Measurements from ENCODE around the gene CDH4. TPM values are rescaled to one million over a fixed set of nuclear protein-coding genes. Genes with fewer than 3 reads are reported as not detected.

Gene CDH4
- polyA plus RNA-seq, 1 donor (not counting 4 experiments of a cell fraction or from before 2014, with no cell fraction given): 2.2 TPM

DNA sequence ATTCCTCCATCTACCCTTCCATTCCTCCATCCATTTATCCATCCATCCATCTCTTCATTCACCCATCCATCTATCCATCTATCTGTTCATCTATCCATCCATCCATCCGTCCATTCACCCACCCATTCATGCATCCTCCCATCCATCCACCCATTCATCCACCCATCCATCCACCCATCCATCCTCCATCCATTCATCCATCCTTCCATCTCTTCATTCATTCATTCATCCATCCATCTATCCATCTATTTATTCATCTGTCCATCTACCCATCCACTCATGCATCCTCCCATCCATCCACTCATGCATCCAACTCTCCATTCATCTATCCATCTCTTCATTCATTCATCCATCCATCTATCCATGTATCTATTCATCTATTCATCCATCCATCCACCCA is 380.9 kb downstream of the CDH4 start:
- H3K4me2 ChIP-seq (ENCODE audit: control insufficient read depth, extremely low read depth, insufficient read depth, low read depth, low read length): no peak overlapping the region
- H4K20me1 ChIP-seq (ENCODE audit: control insufficient read depth, extremely low read depth, insufficient read depth, low read length): peaks cover 15% of the 10 kb centered on the region
- H3K9ac ChIP-seq (ENCODE audit: control insufficient read depth, extremely low read depth, insufficient read depth, low read length): no peak overlapping the region
- peaks cover 20% of the 10 kb centered on the region for H3K4me1 ChIP-seq (ENCODE audit: control insufficient read depth, extremely low read depth, insufficient read depth, low read length)
- dilution Hi-C loops (cut with MboI; ENCODE audit: extremely low pct_ligation_motif_present, low sequenced_read_pairs): no loop called here
- H3K27ac ChIP-seq (ENCODE audit: control insufficient read depth, insufficient read depth, low read length): no peak overlapping the region
- DNase-seq (ENCODE audit: low read depth, low spot score): no peak
- H2AFZ ChIP-seq (ENCODE audit: control insufficient read depth, low read length): no peak overlapping the region
- TF ChIP-seq, protein P1, sequence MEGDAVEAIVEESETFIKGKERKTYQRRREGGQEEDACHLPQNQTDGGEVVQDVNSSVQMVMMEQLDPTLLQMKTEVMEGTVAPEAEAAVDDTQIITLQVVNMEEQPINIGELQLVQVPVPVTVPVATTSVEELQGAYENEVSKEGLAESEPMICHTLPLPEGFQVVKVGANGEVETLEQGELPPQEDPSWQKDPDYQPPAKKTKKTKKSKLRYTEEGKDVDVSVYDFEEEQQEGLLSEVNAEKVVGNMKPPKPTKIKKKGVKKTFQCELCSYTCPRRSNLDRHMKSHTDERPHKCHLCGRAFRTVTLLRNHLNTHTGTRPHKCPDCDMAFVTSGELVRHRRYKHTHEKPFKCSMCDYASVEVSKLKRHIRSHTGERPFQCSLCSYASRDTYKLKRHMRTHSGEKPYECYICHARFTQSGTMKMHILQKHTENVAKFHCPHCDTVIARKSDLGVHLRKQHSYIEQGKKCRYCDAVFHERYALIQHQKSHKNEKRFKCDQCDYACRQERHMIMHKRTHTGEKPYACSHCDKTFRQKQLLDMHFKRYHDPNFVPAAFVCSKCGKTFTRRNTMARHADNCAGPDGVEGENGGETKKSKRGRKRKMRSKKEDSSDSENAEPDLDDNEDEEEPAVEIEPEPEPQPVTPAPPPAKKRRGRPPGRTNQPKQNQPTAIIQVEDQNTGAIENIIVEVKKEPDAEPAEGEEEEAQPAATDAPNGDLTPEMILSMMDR (optimal IDR thresholded peaks at IDR 0.05 in 1 of 3, IDR thresholded peaks at IDR 0.05 in 1 of 3, conservative IDR thresholded peaks at IDR 0.05 in 1 of 3; ENCODE audit: extremely low read depth in 1 of 3, insufficient read depth in 2 of 3, low read length in 3 of 3): no peak
- TF ChIP-seq EZH2 (IDR thresholded peaks at IDR 0.05; ENCODE audit: low read length): no peak
- no peaks in the 10 kb centered on the region for H3K9me1 ChIP-seq (ENCODE audit: control insufficient read depth, extremely low read depth, insufficient read depth, low read length)
- H3K9me3 ChIP-seq (ENCODE audit: control insufficient read depth, low read depth, low read length): no peaks in the 10 kb centered on the region
- no peaks in the 10 kb centered on the region for H3K79me2 ChIP-seq (ENCODE audit: control insufficient read depth, insufficient read depth, low read length)
- no peaks in the 10 kb centered on the region for H3K36me3 ChIP-seq (ENCODE audit: control insufficient read depth in 2 of 2, extremely low read depth in 1 of 2, insufficient read depth in 2 of 2, low read length in 2 of 2)
- peaks cover 15% of the 10 kb centered on the region for H3K27me3 ChIP-seq (ENCODE audit: control insufficient read depth, extremely low read depth, insufficient read depth, low read length)
- FAIRE-seq: no peak
- no peak overlapping the region for H3K4me3 ChIP-seq (ENCODE audit: control insufficient read depth in 2 of 3, extremely low read depth in 1 of 3, insufficient read depth in 2 of 3, low read depth in 1 of 3, low read length in 3 of 3)

DNA sequence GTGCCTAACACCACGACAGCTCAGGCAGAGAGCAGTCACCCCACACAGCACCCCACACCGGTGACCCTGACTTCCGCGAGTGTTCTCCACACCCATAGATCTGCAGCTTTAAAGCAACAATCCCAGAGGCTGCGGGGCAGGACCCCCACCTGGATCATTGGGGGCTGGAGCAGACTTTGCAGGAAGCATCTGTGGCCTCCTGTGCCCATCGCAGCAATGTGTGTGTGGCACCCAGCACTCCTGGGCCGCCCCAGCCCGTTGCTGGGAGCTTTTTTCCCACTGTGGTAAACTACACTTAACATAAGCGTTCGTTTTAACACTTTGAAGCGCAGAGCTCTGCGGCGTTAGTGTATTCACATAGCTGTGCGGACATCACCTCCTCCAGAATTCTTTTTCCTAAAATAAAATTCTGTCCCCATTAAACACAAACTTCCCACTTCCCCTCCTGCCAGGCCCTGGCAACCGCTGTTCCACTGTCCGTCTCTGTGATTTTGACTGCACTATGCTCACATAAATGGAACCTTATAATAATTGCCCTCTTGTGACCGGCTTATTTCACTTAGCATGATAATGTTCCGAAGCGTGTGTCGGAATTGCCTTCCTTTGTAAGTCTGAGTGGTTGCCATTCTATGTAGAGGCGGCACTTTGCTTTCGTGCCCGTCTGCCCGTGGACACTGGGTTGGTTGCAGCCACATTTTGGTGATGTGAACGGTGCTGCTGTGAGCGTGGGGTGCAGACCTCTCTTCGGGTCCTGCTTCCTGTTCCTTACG is 382.5 kb downstream of the CDH4 start:
- H3K4me3 ChIP-seq (ENCODE audit: control insufficient read depth in 2 of 3, extremely low read depth in 1 of 3, insufficient read depth in 2 of 3, low read depth in 1 of 3, low read length in 3 of 3): no peak overlapping the region
- no peaks in the 10 kb centered on the region for H3K36me3 ChIP-seq (ENCODE audit: control insufficient read depth in 2 of 2, extremely low read depth in 1 of 2, insufficient read depth in 2 of 2, low read length in 2 of 2)
- no peak for TF ChIP-seq EZH2 (IDR thresholded peaks at IDR 0.05; ENCODE audit: low read length)
- TF ChIP-seq, protein P1 (optimal IDR thresholded peaks at IDR 0.05 in 1 of 3, IDR thresholded peaks at IDR 0.05 in 1 of 3, conservative IDR thresholded peaks at IDR 0.05 in 1 of 3; ENCODE audit: extremely low read depth in 1 of 3, insufficient read depth in 2 of 3, low read length in 3 of 3): no peak
- dilution Hi-C loops (cut with MboI; ENCODE audit: extremely low pct_ligation_motif_present, low sequenced_read_pairs): no loop called here
- H3K27ac ChIP-seq (ENCODE audit: control insufficient read depth, insufficient read depth, low read length): no peak overlapping the region
- peaks cover 12% of the 10 kb centered on the region for H4K20me1 ChIP-seq (ENCODE audit: control insufficient read depth, extremely low read depth, insufficient read depth, low read length)
- no peaks in the 10 kb centered on the region for H3K79me2 ChIP-seq (ENCODE audit: control insufficient read depth, insufficient read depth, low read length)
- peaks cover 14% of the 10 kb centered on the region for H3K4me1 ChIP-seq (ENCODE audit: control insufficient read depth, extremely low read depth, insufficient read depth, low read length)
- H2AFZ ChIP-seq (ENCODE audit: control insufficient read depth, low read length): no peak overlapping the region
- H3K27me3 ChIP-seq (ENCODE audit: control insufficient read depth, extremely low read depth, insufficient read depth, low read length): peaks cover 13% of the 10 kb centered on the region
- H3K9me3 ChIP-seq (ENCODE audit: control insufficient read depth, low read depth, low read length): no peaks in the 10 kb centered on the region
- no peaks in the 10 kb centered on the region for H3K9me1 ChIP-seq (ENCODE audit: control insufficient read depth, extremely low read depth, insufficient read depth, low read length)
- H3K4me2 ChIP-seq (ENCODE audit: control insufficient read depth, extremely low read depth, insufficient read depth, low read depth, low read length): no peak overlapping the region
- H3K9ac ChIP-seq (ENCODE audit: control insufficient read depth, extremely low read depth, insufficient read depth, low read length): no peak overlapping the region
- no peak for DNase-seq (ENCODE audit: low read depth, low spot score)
- FAIRE-seq: no peak

All from keratinocyte (primary cell).